SK-N-SH (cell line): ENCODE results near the gene HDAC4. TPM values are rescaled to one million over a fixed set of nuclear protein-coding genes. Genes with fewer than 3 reads are reported as not detected.

Experiments used
- CTCF ChIA-PET: fragments of 300-600, 350-600 bp; formaldehyde crosslinking; extraction: SDS; loops from one replicate; lab custom pipeline; 2021; lab: Yijun Ruan, JAX
- POLR2A ChIA-PET: fragments of 350-600 bp; sonication (Branson Sonifier 250); formaldehyde crosslinking; extraction: SDS; loops from one replicate; lab custom pipeline; 2020; ENCODE audit warnings: antibody characterized with exemption, inconsistent platforms; lab: Yijun Ruan, JAX
- DNase-seq: peaks from one replicate; pipeline ENCODE4 v3.0.0; 2012
- H2AFZ ChIP-seq: fragments of 200-600 bp; sonication (generic); 2 replicates; pipeline ENCODE4 v1.8.1; 2016; ENCODE audit warnings: antibody characterized with exemption, mild to moderate bottlenecking, low read depth
- H3F3A ChIP-seq: fragments of 200-600 bp; sonication (generic); replicated peaks from 2 replicates; pipeline ENCODE3; 2016; ENCODE audit warnings: antibody characterized with exemption, mild to moderate bottlenecking; ENCODE audit not compliant: insufficient read depth
- H3K27ac ChIP-seq, 2 experiments: fragments of 200-500 bp in 1 of 2; fragments of 200-600 bp in 1 of 2; sonication (Bioruptor generic) in 1 of 2; sonication (generic), shearing (Covaris generic) in 1 of 2; 2 replicates each; pipeline versions ENCODE4 v1.5.1 to v1.6.1; 2014 to 2016; ENCODE audit warnings: low read depth in 2 of 2, inconsistent platforms in 1 of 2, low read length in 1 of 2, mild to moderate bottlenecking in 1 of 2, mixed read lengths in 1 of 2
- H3K27me3 ChIP-seq: fragments of 200-600 bp; sonication (generic), shearing (Covaris generic); 2 replicates; pipeline ENCODE4 v1.6.1; 2016; ENCODE audit warnings: mixed run types; ENCODE audit not compliant: insufficient read depth
- H3K36me3 ChIP-seq, 2 experiments: fragments of 200-500 bp in 1 of 2; fragments of 200-600 bp in 1 of 2; sonication (Bioruptor generic) in 1 of 2; sonication (generic) in 1 of 2; replicated peaks in 1 of 2; 2 replicates each; pipeline versions ENCODE3 to v1.5.1; 2014 to 2016; ENCODE audit warnings: low read length in 1 of 2, mild to moderate bottlenecking in 1 of 2; ENCODE audit not compliant: insufficient read depth in 2 of 2, control insufficient read depth in 1 of 2
- H3K4me1 ChIP-seq, 2 experiments: fragments of 200-500 bp in 1 of 2; fragments of 200-600 bp in 1 of 2; sonication (Bioruptor generic) in 1 of 2; sonication (generic), shearing (Covaris generic) in 1 of 2; 2 replicates each; pipeline versions ENCODE4 v1.5.1 to v1.6.1; 2014 to 2016; ENCODE audit warnings: low read depth in 1 of 2, low read length in 1 of 2, mixed run types in 1 of 2; ENCODE audit not compliant: insufficient read depth in 2 of 2, control insufficient read depth in 1 of 2
- H3K4me2 ChIP-seq: fragments of 200-600 bp; sonication (generic), shearing (Covaris generic); 2 replicates; pipeline ENCODE4 v1.6.1; 2017; ENCODE audit warnings: mixed run types
- H3K4me3 ChIP-seq, 2 experiments: fragments of 200-500 bp in 1 of 2; fragments of 200-600 bp in 1 of 2; sonication (Bioruptor generic) in 1 of 2; sonication (generic), shearing (Covaris generic) in 1 of 2; 2 replicates each; pipeline versions ENCODE4 v1.5.1 to v1.8.1; 2014 to 2016; ENCODE audit warnings: low read depth in 2 of 2, inconsistent platforms in 1 of 2, low read length in 1 of 2, mild to moderate bottlenecking in 1 of 2, mixed read lengths in 1 of 2, moderate library complexity in 1 of 2
- H3K79me2 ChIP-seq: fragments of 200-600 bp; sonication (generic); 2 replicates; pipeline ENCODE4 v1.8.1; 2017; ENCODE audit warnings: mild to moderate bottlenecking; ENCODE audit not compliant: insufficient read depth
- H3K9ac ChIP-seq: fragments of 200-600 bp; sonication (generic); 2 replicates; pipeline ENCODE4 v1.6.1; 2017; ENCODE audit warnings: mixed run types
- H3K9me2 ChIP-seq: fragments of 200-600 bp; sonication (generic); 2 replicates; pipeline ENCODE4 v1.6.1; 2017; ENCODE audit warnings: mixed run types
- H3K9me3 ChIP-seq: fragments of 200-600 bp; sonication (generic); 2 replicates; pipeline ENCODE4 v1.6.1; 2017; ENCODE audit warnings: mixed run types, mild to moderate bottlenecking, moderate library complexity
- H4K20me1 ChIP-seq: fragments of 200-600 bp; sonication (generic); 2 replicates; pipeline ENCODE4 v1.6.1; 2017; ENCODE audit warnings: mild to moderate bottlenecking, mixed run types; ENCODE audit not compliant: insufficient read depth
- EP300 ChIP-seq, 2 experiments: IDR thresholded peaks; 2 replicates each; pipeline versions ENCODE4 v1.4.0 to v1.6.1; 2012; ENCODE audit warnings: borderline replicate concordance in 1 of 2, low read depth in 1 of 2, low read length in 1 of 2
- EZH2phosphoT487 ChIP-seq: fragments of 200-600 bp; sonication (generic); IDR thresholded peaks from 2 replicates; pipeline ENCODE4 v1.6.1; 2017; ENCODE audit warnings: low read depth, mixed run types, mild to moderate bottlenecking, antibody characterized with exemption, moderate library complexity, borderline replicate concordance
- FOXJ3 ChIP-seq: sonication (generic); formaldehyde crosslinking; IDR thresholded peaks from 2 replicates; pipeline ENCODE4 v1.5.1; 2020; ENCODE audit warnings: mild to moderate bottlenecking, missing genetic modification reagents
- FOXM1 ChIP-seq: IDR thresholded peaks from 2 replicates; pipeline ENCODE4 v1.4.0; 2012; ENCODE audit warnings: low read depth, mild to moderate bottlenecking
- GATA2 ChIP-seq: sonication (generic); formaldehyde crosslinking; IDR thresholded peaks from 2 replicates; pipeline ENCODE4 v1.5.0; 2020; ENCODE audit warnings: mild to moderate bottlenecking, missing genetic modification reagents
- JUND ChIP-seq: IDR thresholded peaks from 2 replicates; pipeline ENCODE4 v1.4.0; 2012
- MEF2A ChIP-seq: IDR thresholded peaks from 2 replicates; pipeline ENCODE4 v1.4.0; 2012; ENCODE audit warnings: low read depth, borderline replicate concordance
- POLR2AphosphoS5 ChIP-seq: IDR thresholded peaks from 2 replicates; pipeline ENCODE4 v1.6.1; 2012; ENCODE audit warnings: low read depth, low read length
- RAD21 ChIP-seq: IDR thresholded peaks from 2 replicates; pipeline ENCODE4 v1.6.1; 2012; ENCODE audit warnings: mild to moderate bottlenecking, low read length
- RCOR1 ChIP-seq: fragments of 150-350 bp; IDR thresholded peaks from 2 replicates; pipeline ENCODE4 v1.6.1; 2017; ENCODE audit warnings: antibody characterized with exemption, low read length
- WGBS: methylation state at CpG from one replicate; pipeline ENCODE4 v1.1.6; 2017; ENCODE audit warnings: low lambda C conversion rate; 5-methylcytosine and 5-hydroxymethylcytosine counted together
- polyA plus RNA-seq, 3 experiments: library from polyadenylated mRNA; depleted of rRNA; stranded (reverse); fragments of >200 nt; gene quantifications; 2 replicates each; pipeline ENCODE4 v1.2.3, GENCODE V29; 2012
- TF ChIP-seq, protein P1 (sequence below): fragments of 200-600 bp; sonication (generic); IDR thresholded peaks from 2 replicates; pipeline ENCODE4 v1.6.1; 2017; ENCODE audit warnings: antibody characterized with exemption, mild to moderate bottlenecking, moderate library complexity
- TF ChIP-seq, protein P2 (sequence below): fragments of 150-350 bp; IDR thresholded peaks from 2 replicates; pipeline ENCODE4 v1.6.1; 2016; ENCODE audit warnings: mild to moderate bottlenecking, low read depth, low read length

The HDAC4 gene
- polyA plus RNA-seq, 1 of the 3 experiments (the other 2 are of a cell fraction): 5.5 TPM

DNA sequence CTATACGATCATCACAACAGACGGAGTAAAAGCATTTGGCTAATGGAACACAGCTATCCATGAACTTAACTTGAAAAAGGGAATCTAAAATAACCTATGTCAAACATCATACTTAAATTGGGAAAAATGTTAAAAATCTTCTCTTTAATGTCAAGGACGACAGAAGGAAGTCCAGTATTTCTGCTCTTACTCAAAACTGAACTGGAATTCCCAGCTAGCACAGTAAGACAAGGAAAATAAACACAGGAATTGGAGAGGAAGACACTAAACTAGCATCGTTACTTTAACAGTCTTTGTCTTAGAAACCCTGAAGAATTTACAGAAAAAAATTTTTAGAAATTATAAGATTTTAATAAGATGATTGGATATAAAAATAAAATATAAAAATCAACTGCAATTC, 112.6 kb downstream of the HDAC4 start:
- Histone ChIP-seq H3K9me3 (no peaks in the 10 kb centered on the region), H3K79me2 (peaks cover 8% of the 10 kb centered on the region; the same call in 1 of the 2 replicates), H3K4me1 (peaks cover 0 to 51% of the 10 kb centered on the region in 2 experiments; a peak in 3 of 4 replicates), H3K27me3 (no peaks in the 10 kb centered on the region), H3K9me2 (no peaks in the 10 kb centered on the region), H4K20me1 (no peaks in the 10 kb centered on the region), H3K4me3 (no peak overlapping the region), H3K9ac (no peak overlapping the region), H3K36me3 (no peaks in the 10 kb centered on the region), H3F3A (no peaks in the 10 kb centered on the region), H2AFZ (no peak overlapping the region), H3K4me2 (no peak overlapping the region), H3K27ac (peak overlapping the region in 1 of 2 experiments; percentile 28; a peak in 1 of 4 replicates)
- DNase-seq: no peak
- TF ChIP-seq GATA2 (CRISPR knock-in tag): no peak
- TF ChIP-seq EZH2phosphoT487: no peak
- ChIA-PET CTCF (interaction anchor here (0.8 to 1.9 kb wide), 2 partner anchors 12 to 16 kb away, joined by 3 to 5 read pairs; no protein-coding TSS in a partner anchor), POLR2A (no interaction called here)
- 83% methylated on average over 4 of the region's 4 CpGs for WGBS

DNA sequence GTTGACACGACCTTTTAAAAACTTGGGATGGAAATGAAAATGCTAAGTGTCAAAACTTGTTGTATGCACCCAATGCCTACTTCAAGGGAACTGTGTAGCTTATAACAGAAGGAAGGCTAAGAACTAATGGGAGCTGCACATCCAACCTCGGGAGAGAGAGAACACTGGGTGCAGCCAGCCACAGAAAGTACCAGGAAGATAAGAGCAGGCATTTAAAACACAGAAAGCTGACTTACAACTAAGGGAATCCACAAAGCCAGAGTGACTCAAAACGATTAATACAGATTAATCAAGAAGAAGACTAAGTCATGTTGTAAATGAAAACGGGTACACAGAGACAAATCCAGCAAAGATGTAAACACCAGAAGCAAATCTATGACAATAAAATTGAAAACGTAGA, 113.4 kb downstream of the HDAC4 start:
- Histone ChIP-seq H3K36me3 (no peaks in the 10 kb centered on the region), H4K20me1 (no peaks in the 10 kb centered on the region), H3K4me1 (peaks cover 0 to 49% of the 10 kb centered on the region in 2 experiments; a peak in 3 of 4 replicates), H3F3A (no peaks in the 10 kb centered on the region), H3K79me2 (peaks cover 8% of the 10 kb centered on the region; the same call in 1 of the 2 replicates), H3K27me3 (no peaks in the 10 kb centered on the region), H3K4me3 (no peak overlapping the region), H2AFZ (no peak overlapping the region), H3K9me3 (no peaks in the 10 kb centered on the region), H3K9me2 (no peaks in the 10 kb centered on the region), H3K4me2 (no peak overlapping the region), H3K9ac (no peak overlapping the region), H3K27ac (no peak overlapping the region; a peak in 1 of 4 replicates)
- 88% methylated on average over 5 of the region's 5 CpGs for WGBS
- ChIA-PET CTCF (interaction anchor here (0.8 kb wide), 1 partner anchor 17 kb away, joined by 3 read pairs; no protein-coding TSS in a partner anchor), POLR2A (no interaction called here)
- no peak for DNase-seq
- TF ChIP-seq RAD21 (no peak), EP300 (IDR thresholded peaks at IDR 0.05; ENCODE audit: borderline replicate concordance in 1 of 2, low read depth in 1 of 2, low read length in 1 of 2) (no peak), FOXJ3 (no peak), JUND (no peak), POLR2AphosphoS5 (no peak), RCOR1 (no peak), FOXM1 (no peak), MEF2A (no peak)
- TF ChIP-seq, protein P1, sequence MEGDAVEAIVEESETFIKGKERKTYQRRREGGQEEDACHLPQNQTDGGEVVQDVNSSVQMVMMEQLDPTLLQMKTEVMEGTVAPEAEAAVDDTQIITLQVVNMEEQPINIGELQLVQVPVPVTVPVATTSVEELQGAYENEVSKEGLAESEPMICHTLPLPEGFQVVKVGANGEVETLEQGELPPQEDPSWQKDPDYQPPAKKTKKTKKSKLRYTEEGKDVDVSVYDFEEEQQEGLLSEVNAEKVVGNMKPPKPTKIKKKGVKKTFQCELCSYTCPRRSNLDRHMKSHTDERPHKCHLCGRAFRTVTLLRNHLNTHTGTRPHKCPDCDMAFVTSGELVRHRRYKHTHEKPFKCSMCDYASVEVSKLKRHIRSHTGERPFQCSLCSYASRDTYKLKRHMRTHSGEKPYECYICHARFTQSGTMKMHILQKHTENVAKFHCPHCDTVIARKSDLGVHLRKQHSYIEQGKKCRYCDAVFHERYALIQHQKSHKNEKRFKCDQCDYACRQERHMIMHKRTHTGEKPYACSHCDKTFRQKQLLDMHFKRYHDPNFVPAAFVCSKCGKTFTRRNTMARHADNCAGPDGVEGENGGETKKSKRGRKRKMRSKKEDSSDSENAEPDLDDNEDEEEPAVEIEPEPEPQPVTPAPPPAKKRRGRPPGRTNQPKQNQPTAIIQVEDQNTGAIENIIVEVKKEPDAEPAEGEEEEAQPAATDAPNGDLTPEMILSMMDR: no peak
- TF ChIP-seq, protein P2, sequence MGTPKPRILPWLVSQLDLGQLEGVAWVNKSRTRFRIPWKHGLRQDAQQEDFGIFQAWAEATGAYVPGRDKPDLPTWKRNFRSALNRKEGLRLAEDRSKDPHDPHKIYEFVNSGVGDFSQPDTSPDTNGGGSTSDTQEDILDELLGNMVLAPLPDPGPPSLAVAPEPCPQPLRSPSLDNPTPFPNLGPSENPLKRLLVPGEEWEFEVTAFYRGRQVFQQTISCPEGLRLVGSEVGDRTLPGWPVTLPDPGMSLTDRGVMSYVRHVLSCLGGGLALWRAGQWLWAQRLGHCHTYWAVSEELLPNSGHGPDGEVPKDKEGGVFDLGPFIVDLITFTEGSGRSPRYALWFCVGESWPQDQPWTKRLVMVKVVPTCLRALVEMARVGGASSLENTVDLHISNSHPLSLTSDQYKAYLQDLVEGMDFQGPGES: no peak
